ENCODE measurements around the gene FGD5. TPM values are rescaled to one million over a fixed set of nuclear protein-coding genes. Genes with fewer than 3 reads are reported as not detected.
A peak's percentile ranks its signal among the peaks of the same experiment; 100 is the strongest.

FGD5 gene
- polyA plus RNA-seq, 1 of the 3 experiments (the other 2 are of a cell fraction): not detected

DNA sequence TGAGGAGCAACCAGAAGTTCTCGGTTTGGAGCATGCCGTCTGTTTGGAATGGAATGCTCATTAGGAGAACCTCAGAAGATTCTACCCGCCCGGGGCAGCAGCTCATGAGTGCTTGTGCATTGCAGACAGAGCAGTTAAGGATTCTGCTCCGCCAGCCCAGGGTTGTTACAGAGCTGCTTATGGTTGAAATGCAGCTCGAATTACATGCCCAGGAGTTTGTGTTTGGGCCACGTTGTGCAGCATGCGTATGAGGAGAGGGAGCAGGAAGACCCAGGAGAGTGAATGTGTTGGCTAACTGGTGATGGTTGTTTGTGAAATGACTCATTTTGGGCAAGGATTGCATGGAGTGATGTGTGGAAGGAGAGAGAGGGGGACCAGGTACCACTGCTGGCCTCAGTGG, 9.0 kb downstream of the FGD5 start:
- Histone ChIP-seq H3K27me3 (ENCODE audit: insufficient read depth) (peaks cover 32% of the 10 kb centered on the region), H3K9ac (no peak overlapping the region), H3K4me3 (ENCODE audit: low read depth in 2 of 2, low read length in 1 of 2) (no peak overlapping the region), H3K4me1 (ENCODE audit: control insufficient read depth in 1 of 2, insufficient read depth in 2 of 2, low read depth in 1 of 2, low read length in 1 of 2) (peaks cover 0 to 15% of the 10 kb centered on the region in 2 experiments; a peak in 2 of 4 replicates), H3K9me3 (no peaks in the 10 kb centered on the region), H4K20me1 (ENCODE audit: insufficient read depth) (no peaks in the 10 kb centered on the region), H3K36me3 (replicated peaks in 1 of 2; ENCODE audit: control insufficient read depth in 1 of 2, insufficient read depth in 2 of 2, low read length in 1 of 2) (no peaks in the 10 kb centered on the region), H3K79me2 (ENCODE audit: insufficient read depth) (no peaks in the 10 kb centered on the region), H3K9me2 (no peaks in the 10 kb centered on the region), H2AFZ (ENCODE audit: low read depth) (no peak overlapping the region), H3K27ac (ENCODE audit: low read depth in 2 of 2, low read length in 1 of 2) (no peak overlapping the region), H3F3A (replicated peaks; ENCODE audit: insufficient read depth) (no peaks in the 10 kb centered on the region), H3K4me2 (no peak overlapping the region)
- WGBS (ENCODE audit: low lambda C conversion rate): 42% methylated on average over 8 of the region's 8 CpGs
- TF ChIP-seq CHD2 (IDR thresholded peaks at IDR 0.05; ENCODE audit: low read length, partially characterized antibody) (no peak), SIN3A (IDR thresholded peaks at IDR 0.05; ENCODE audit: borderline replicate concordance, low read depth, low read length) (no peak), MXI1 (IDR thresholded peaks at IDR 0.05; ENCODE audit: low read depth, low read length) (no peak), TCF12 (IDR thresholded peaks at IDR 0.05) (no peak)
- TF ChIP-seq, protein P1, sequence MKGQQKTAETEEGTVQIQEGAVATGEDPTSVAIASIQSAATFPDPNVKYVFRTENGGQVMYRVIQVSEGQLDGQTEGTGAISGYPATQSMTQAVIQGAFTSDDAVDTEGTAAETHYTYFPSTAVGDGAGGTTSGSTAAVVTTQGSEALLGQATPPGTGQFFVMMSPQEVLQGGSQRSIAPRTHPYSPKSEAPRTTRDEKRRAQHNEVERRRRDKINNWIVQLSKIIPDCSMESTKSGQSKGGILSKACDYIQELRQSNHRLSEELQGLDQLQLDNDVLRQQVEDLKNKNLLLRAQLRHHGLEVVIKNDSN (IDR thresholded peaks at IDR 0.05; ENCODE audit: borderline replicate concordance, low read depth): no peak
- no peak for DNase-seq
- ChIA-PET CTCF (interaction anchor here (0.9 to 1.7 kb wide), 3 partner anchors 29 to 93 kb away, joined by 3 to 5 read pairs (median 3); no protein-coding TSS in a partner anchor), POLR2A (no interaction called here)

DNA sequence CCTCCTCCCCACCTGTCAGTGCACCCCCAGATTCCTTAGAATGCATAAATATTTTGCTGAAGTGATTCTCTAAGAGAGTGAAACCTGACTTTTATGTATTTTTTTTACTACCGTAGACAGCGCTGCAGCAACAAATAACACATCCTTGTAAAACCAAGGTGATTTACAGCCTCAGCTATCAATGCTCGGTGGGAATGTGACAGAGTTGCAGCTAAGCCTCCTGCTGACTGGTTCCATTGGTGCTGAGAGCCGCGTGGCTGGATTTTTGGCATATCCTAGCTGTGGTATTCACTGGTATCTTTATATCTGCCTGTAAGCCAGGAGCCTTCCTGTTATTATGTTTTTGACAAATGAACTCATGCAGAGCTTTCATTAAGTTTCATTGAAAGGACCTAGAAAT, 11.0 kb downstream of the FGD5 start:
- no peaks in the 10 kb centered on the region for H3F3A ChIP-seq (replicated peaks; ENCODE audit: insufficient read depth)
- H3K9me2 ChIP-seq: no peaks in the 10 kb centered on the region
- peak; percentile 64 for DNase-seq
- peaks cover 0 to 15% of the 10 kb centered on the region in 2 experiments; a peak in 2 of 4 replicates for H3K4me1 ChIP-seq (ENCODE audit: control insufficient read depth in 1 of 2, insufficient read depth in 2 of 2, low read depth in 1 of 2, low read length in 1 of 2)
- 18% methylated on average over 5 of the region's 5 CpGs for WGBS (ENCODE audit: low lambda C conversion rate)
- TF ChIP-seq EZH2phosphoT487 (IDR thresholded peaks at IDR 0.05; ENCODE audit: borderline replicate concordance, low read depth) (no peak), MXI1 (IDR thresholded peaks at IDR 0.05; ENCODE audit: low read depth, low read length) (peak; percentile 77; the same call in 1 of the 2 replicates), GATA2 (CRISPR knock-in tag; IDR thresholded peaks at IDR 0.05) (peak; percentile 70), EP300 (IDR thresholded peaks at IDR 0.05; ENCODE audit: borderline replicate concordance in 1 of 2, low read depth in 1 of 2, low read length in 1 of 2) (peak in 1 of 2 experiments; percentile 61; a peak in 1 of 4 replicates), SMC3 (IDR thresholded peaks at IDR 0.05; ENCODE audit: low read depth, low read length) (no peak), RCOR1 (IDR thresholded peaks at IDR 0.05; ENCODE audit: low read length) (peak; percentile 70)
- TF ChIP-seq, protein P2, sequence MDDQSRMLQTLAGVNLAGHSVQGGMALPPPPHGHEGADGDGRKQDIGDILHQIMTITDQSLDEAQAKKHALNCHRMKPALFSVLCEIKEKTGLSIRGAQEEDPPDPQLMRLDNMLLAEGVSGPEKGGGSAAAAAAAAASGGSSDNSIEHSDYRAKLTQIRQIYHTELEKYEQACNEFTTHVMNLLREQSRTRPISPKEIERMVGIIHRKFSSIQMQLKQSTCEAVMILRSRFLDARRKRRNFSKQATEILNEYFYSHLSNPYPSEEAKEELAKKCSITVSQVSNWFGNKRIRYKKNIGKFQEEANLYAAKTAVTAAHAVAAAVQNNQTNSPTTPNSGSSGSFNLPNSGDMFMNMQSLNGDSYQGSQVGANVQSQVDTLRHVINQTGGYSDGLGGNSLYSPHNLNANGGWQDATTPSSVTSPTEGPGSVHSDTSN (IDR thresholded peaks at IDR 0.05): no peak
- TF ChIP-seq, protein P3, sequence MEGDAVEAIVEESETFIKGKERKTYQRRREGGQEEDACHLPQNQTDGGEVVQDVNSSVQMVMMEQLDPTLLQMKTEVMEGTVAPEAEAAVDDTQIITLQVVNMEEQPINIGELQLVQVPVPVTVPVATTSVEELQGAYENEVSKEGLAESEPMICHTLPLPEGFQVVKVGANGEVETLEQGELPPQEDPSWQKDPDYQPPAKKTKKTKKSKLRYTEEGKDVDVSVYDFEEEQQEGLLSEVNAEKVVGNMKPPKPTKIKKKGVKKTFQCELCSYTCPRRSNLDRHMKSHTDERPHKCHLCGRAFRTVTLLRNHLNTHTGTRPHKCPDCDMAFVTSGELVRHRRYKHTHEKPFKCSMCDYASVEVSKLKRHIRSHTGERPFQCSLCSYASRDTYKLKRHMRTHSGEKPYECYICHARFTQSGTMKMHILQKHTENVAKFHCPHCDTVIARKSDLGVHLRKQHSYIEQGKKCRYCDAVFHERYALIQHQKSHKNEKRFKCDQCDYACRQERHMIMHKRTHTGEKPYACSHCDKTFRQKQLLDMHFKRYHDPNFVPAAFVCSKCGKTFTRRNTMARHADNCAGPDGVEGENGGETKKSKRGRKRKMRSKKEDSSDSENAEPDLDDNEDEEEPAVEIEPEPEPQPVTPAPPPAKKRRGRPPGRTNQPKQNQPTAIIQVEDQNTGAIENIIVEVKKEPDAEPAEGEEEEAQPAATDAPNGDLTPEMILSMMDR (IDR thresholded peaks at IDR 0.05): no peak
- TF ChIP-seq, protein P4, sequence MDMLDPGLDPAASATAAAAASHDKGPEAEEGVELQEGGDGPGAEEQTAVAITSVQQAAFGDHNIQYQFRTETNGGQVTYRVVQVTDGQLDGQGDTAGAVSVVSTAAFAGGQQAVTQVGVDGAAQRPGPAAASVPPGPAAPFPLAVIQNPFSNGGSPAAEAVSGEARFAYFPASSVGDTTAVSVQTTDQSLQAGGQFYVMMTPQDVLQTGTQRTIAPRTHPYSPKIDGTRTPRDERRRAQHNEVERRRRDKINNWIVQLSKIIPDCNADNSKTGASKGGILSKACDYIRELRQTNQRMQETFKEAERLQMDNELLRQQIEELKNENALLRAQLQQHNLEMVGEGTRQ (IDR thresholded peaks at IDR 0.05; ENCODE audit: borderline replicate concordance, low read depth, low read length): no peak
- peaks cover 17% of the 10 kb centered on the region for H3K27me3 ChIP-seq (ENCODE audit: insufficient read depth)
- ChIA-PET CTCF (interaction anchor here (0.6 to 3.2 kb wide), 7 partner anchors 10 to 91 kb away, joined by 3 to 16 read pairs (median 3); no protein-coding TSS in a partner anchor), POLR2A (no interaction called here)
- H3K79me2 ChIP-seq (ENCODE audit: insufficient read depth): no peaks in the 10 kb centered on the region
- no peak overlapping the region for H3K27ac ChIP-seq (ENCODE audit: low read depth in 2 of 2, low read length in 1 of 2)
- H3K4me2 ChIP-seq: no peak overlapping the region
- no peak overlapping the region for H3K9ac ChIP-seq
- no peak overlapping the region for H3K4me3 ChIP-seq (ENCODE audit: low read depth in 2 of 2, low read length in 1 of 2)
- no peaks in the 10 kb centered on the region for H3K36me3 ChIP-seq (replicated peaks in 1 of 2; ENCODE audit: control insufficient read depth in 1 of 2, insufficient read depth in 2 of 2, low read length in 1 of 2)
- no peak overlapping the region for H2AFZ ChIP-seq (ENCODE audit: low read depth)
- no peaks in the 10 kb centered on the region for H3K9me3 ChIP-seq
- H4K20me1 ChIP-seq (ENCODE audit: insufficient read depth): no peaks in the 10 kb centered on the region

All from SK-N-SH (cell line).